SU-DHL-6 (cell line): ENCODE measurements around the gene PDCD11.

Experiments used
- CTCF ChIP-seq: fragments of 200-600 bp; sonication (generic); IDR thresholded peaks from one replicate; pipeline ENCODE4 v1.5.1; 2017; ENCODE audit warnings: antibody characterized with exemption, mild to moderate bottlenecking, low read length, moderate library complexity; ENCODE audit not compliant: insufficient read depth, poor library complexity, severe bottlenecking
- EZH2phosphoT487 ChIP-seq: fragments of 200-600 bp; sonication (generic), shearing (Covaris generic); conservative IDR thresholded peaks from 2 replicates; pipeline ENCODE4 v1.6.1; 2018; ENCODE audit warnings: mild to moderate bottlenecking, antibody characterized with exemption, low read length, moderate library complexity, mixed read lengths

GRCh38 chr10:103350175-103350516 lies 46.3 kb upstream of the PDCD11 start:
- TF ChIP-seq CTCF (no peak), EZH2phosphoT487 (no peak)
